H1 (cell line): Measurements from ENCODE around the gene HEXIM2. TPM values are rescaled to one million over a fixed set of nuclear protein-coding genes. Genes with fewer than 3 reads are reported as not detected.

Experiments used
- ASH2L ChIP-seq: fragments of 200-600, 300-600 bp; sonication (generic); IDR thresholded peaks from one replicate; pipeline ENCODE4 v1.7.1; 2017; ENCODE audit warnings: low read length
- CHD7 ChIP-seq: fragments of 300-600 bp; sonication (generic); IDR thresholded peaks from 2 replicates; pipeline ENCODE4 v1.7.1; 2012; ENCODE audit warnings: low read length, moderate library complexity, mild to moderate bottlenecking, inconsistent platforms; ENCODE audit not compliant: insufficient replicate concordance
- GABPA ChIP-seq: IDR thresholded peaks from 2 replicates; pipeline ENCODE4 v1.6.1; 2011; ENCODE audit warnings: mild to moderate bottlenecking, low read length, moderate library complexity, borderline replicate concordance; ENCODE audit not compliant: insufficient read depth
- KDM5A ChIP-seq: fragments of 200-600 bp; IDR thresholded peaks from 2 replicates; pipeline ENCODE4 v1.7.1; 2012; ENCODE audit warnings: mild to moderate bottlenecking, low read length, inconsistent platforms, mixed read lengths
- RAD21 ChIP-seq, 2 experiments: IDR thresholded peaks in 1 of 2; conservative IDR thresholded peaks in 1 of 2; 2 replicates each; pipeline ENCODE4 v1.6.1; 2011; ENCODE audit warnings: low read depth in 2 of 2, low read length in 2 of 2, improper control_type of control experiment in 1 of 2, inconsistent platforms in 1 of 2, mild to moderate bottlenecking in 1 of 2, moderate library complexity in 1 of 2
- TAF7 ChIP-seq: optimal IDR thresholded peaks from 2 replicates; pipeline ENCODE3; 2011; ENCODE audit warnings: low read depth, mild to moderate bottlenecking, inconsistent platforms, low read length, moderate library complexity, borderline replicate concordance
- polyA plus RNA-seq, 7 experiments: library from polyadenylated mRNA; depleted of rRNA in 3 of 7; stranded (reverse) in 5 of 7; unstranded in 2 of 7; fragments of >200 nt in 5 of 7; fragments of 200-250 nt in 2 of 7; gene quantifications; 1 replicate in 5 of 7; 2 replicates in 1 of 7; 4 replicates in 1 of 7; pipeline versions ENCODE4 v1.2.1 to v1.2.3, GENCODE V29; 2011 to 2013; ENCODE audit warnings: missing spikeins in 2 of 7, mixed read lengths in 2 of 7
- total RNA-seq: library from RNA; stranded (reverse); fragmentation: NEBNext Ultra II Directional; extraction: Animal tissue kit (Norgen Biotek cat#: 25700); gene quantifications from 2 replicates; pipeline ENCODE4 v1.2.1, GENCODE V29; 2021

HEXIM2 gene
- total and polyA plus RNA-seq, 2 of the 8 experiments (the other 6 are each of a cell fraction or from before 2014, with no cell fraction given) = 7.5 to 13.2 TPM

DNA sequence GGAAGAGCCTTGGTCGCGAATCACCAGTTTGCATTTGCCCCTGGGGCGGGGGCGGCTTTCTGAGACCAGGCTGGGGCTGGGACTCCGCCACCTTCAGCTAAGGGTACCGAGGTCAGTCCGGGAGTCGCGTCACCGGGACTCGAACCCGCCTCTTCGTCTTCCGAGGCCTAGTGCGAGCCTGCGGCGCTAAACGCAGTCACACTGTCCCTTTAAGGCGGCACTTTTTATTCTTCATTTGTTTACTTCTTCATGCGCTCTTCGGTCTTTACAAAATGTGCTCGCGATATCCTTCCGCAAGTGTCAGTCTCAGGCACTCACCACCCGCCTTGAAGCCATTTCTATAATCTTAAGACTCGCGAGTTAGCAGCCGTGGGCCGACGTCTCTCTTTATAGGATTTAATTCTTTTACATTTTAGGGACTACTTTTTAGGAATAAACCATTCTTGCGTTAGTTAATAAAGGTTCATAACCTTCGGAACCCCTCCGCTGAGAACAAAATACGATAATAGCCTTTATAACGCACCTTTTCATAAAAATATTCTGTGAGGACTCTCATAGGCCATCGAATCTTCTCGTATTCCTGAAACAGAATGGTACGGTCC lies 14.0 kb upstream of the HEXIM2 start (continued):
- no peak for TF ChIP-seq CHD7
- no peak for TF ChIP-seq RAD21 (IDR thresholded peaks at IDR 0.05 in 1 of 2, conservative IDR thresholded peaks at IDR 0.05 in 1 of 2; ENCODE audit: low read depth in 2 of 2, low read length in 2 of 2)
- TF ChIP-seq TAF7 = peak; percentile 64
- peak; percentile 75 for TF ChIP-seq ASH2L
- no peak for TF ChIP-seq KDM5A
- no peak for TF ChIP-seq GABPA
